GM12878 (cell line): ENCODE data around the gene TBRG4. TPM values are rescaled to one million over a fixed set of nuclear protein-coding genes. Genes with fewer than 3 reads are reported as not detected.

Experiments used
- ATAC-seq: fragments of 200-7000 bp; cut with Tn5 transposase; 3 replicates; pipeline ENCODE4 v1.9.1; 2020; ENCODE audit warnings: mild to moderate bottlenecking, moderate library complexity
- BruUV-seq: library from RNA; stranded (reverse); fragments of 400-500 nt; replicated peaks from 2 replicates; lab custom pipeline; 2021; lab: Mats Ljungman, UMichigan
- CTCF ChIA-PET: fragments of 300-600 bp; sonication (Branson Sonifier 250); formaldehyde crosslinking; extraction: SDS; loops from one replicate; lab custom pipeline; 2021; ENCODE audit warnings: inconsistent platforms; lab: Yijun Ruan, JAX
- POLR2A ChIA-PET: fragments of 350-600 bp; formaldehyde crosslinking; extraction: SDS; loops from one replicate; lab custom pipeline; 2021; ENCODE audit warnings: inconsistent platforms; lab: Charles Lee
- RAD21 ChIA-PET: fragments of 300-600 bp; sonication (Branson Sonifier 250); formaldehyde crosslinking; loops from one replicate; lab custom pipeline; 2023; ENCODE audit warnings: antibody characterized with exemption; ENCODE audit not compliant: unreplicated experiment; lab: Charles Lee
- SMC1A ChIA-PET: fragments of 300-600 bp; sonication (Branson Sonifier 250); formaldehyde crosslinking; loops from one replicate; lab custom pipeline; 2023; ENCODE audit not compliant: unreplicated experiment, uncharacterized antibody; lab: Charles Lee
- DNase-seq: peaks from one replicate; pipeline ENCODE4 v3.0.0-alpha.2; 2011; ENCODE audit warnings: low read depth, low spot score
- FAIRE-seq: peaks from 3 replicates; lab custom pipeline; 2011; peaks lifted over from hg19 to GRCh38; lab: Jason Lieb, UNC
- H2AFZ ChIP-seq: 2 replicates; pipeline ENCODE4 v1.6.0; 2011; ENCODE audit warnings: low read depth, low read length, control low read depth; ENCODE audit not compliant: control insufficient read depth
- H3K27ac ChIP-seq: 2 replicates; pipeline ENCODE4 v1.5.1; 2011; ENCODE audit warnings: control low read depth; ENCODE audit not compliant: control insufficient read depth, insufficient read depth
- H3K27me3 ChIP-seq, 2 experiments: replicated peaks in 1 of 2; 2 replicates each; pipeline versions ENCODE4 v1.6.0 to v1.6.1; 2011; ENCODE audit warnings: low read length in 1 of 2; ENCODE audit not compliant: control insufficient read depth in 2 of 2, insufficient read depth in 2 of 2
- H3K36me3 ChIP-seq, 2 experiments: 2 replicates each; pipeline ENCODE4 v1.5.1; 2011; ENCODE audit warnings: low read length in 1 of 2; ENCODE audit not compliant: control insufficient read depth in 2 of 2, insufficient read depth in 2 of 2
- H3K4me1 ChIP-seq: 2 replicates; pipeline ENCODE4 v1.6.1; 2011; ENCODE audit warnings: mild to moderate bottlenecking, low read length, moderate library complexity, mixed read lengths; ENCODE audit not compliant: control insufficient read depth, insufficient read depth
- H3K4me2 ChIP-seq: 2 replicates; pipeline ENCODE4 v1.6.0; 2011; ENCODE audit warnings: control low read depth; ENCODE audit not compliant: control insufficient read depth, insufficient read depth
- H3K4me3 ChIP-seq: fragments of 200-600 bp; sonication (generic); 2 replicates; pipeline ENCODE4 v1.5.1; 2016
- H3K79me2 ChIP-seq: 2 replicates; pipeline ENCODE4 v1.6.0; 2011; ENCODE audit warnings: low read length; ENCODE audit not compliant: control insufficient read depth, insufficient read depth
- H3K9ac ChIP-seq: 2 replicates; pipeline ENCODE4 v1.8.0; 2011; ENCODE audit warnings: low read length, control low read depth, mixed read lengths; ENCODE audit not compliant: control insufficient read depth, insufficient read depth
- H3K9me3 ChIP-seq: replicated peaks from 3 replicates; pipeline ENCODE4 v1.5.1; 2011; ENCODE audit warnings: mild to moderate bottlenecking, low read length; ENCODE audit not compliant: control insufficient read depth, insufficient read depth
- H4K20me1 ChIP-seq: 2 replicates; pipeline ENCODE4 v1.6.0; 2011; ENCODE audit not compliant: control insufficient read depth, insufficient read depth
- CBX3 ChIP-seq: fragments of 200-600 bp; sonication (generic); IDR thresholded peaks from 2 replicates; pipeline ENCODE4 v1.6.1; 2016; ENCODE audit warnings: low read depth, borderline replicate concordance
- CHD2 ChIP-seq: IDR thresholded peaks from 2 replicates; pipeline ENCODE4 v1.6.1; 2011; ENCODE audit warnings: low read depth, low read length, improper control_type of control experiment, borderline replicate concordance
- CHD4 ChIP-seq: fragments of 200-600 bp; sonication (generic); IDR thresholded peaks from 2 replicates; pipeline ENCODE4 v1.6.1; 2016; ENCODE audit warnings: mild to moderate bottlenecking
- PML ChIP-seq: IDR thresholded peaks from 2 replicates; pipeline ENCODE4 v1.6.1; 2012; ENCODE audit warnings: low read length, inconsistent platforms
- POLR2A ChIP-seq: IDR thresholded peaks from 2 replicates; pipeline ENCODE4 v1.6.1; 2011; ENCODE audit warnings: low read depth, mild to moderate bottlenecking, low read length
- SMARCA5 ChIP-seq: fragments of 450-650 bp; IDR thresholded peaks from 2 replicates; pipeline ENCODE4 v1.6.1; 2017; ENCODE audit warnings: mild to moderate bottlenecking
- YBX1 ChIP-seq: fragments of 450-650 bp; IDR thresholded peaks from 2 replicates; pipeline ENCODE4 v1.6.1; 2016; ENCODE audit warnings: antibody characterized with exemption
- WGBS: methylation state at CpG from one replicate; pipeline ENCODE4 v1.1.6; 2016; ENCODE audit warnings: low lambda C conversion rate; ENCODE audit not compliant: insufficient replicate concordance, insufficient coverage; ENCODE audit errors: missing lambda C conversion rate; 5-methylcytosine and 5-hydroxymethylcytosine counted together
- in situ Hi-C: fragments of 300-500 bp; cut with MboI; formaldehyde crosslinking; loops from 9 replicates; pipeline ENCODE4 v1.14.3; 2018; ENCODE audit warnings: mixed read lengths
- intact Hi-C: fragments of 100-400 bp; cut with micrococcal nuclease; formaldehyde crosslinking; loops from one replicate; pipeline ENCODE4 v1.14.2; 2022; ENCODE audit not compliant: unreplicated experiment
- polyA plus RNA-seq, 11 experiments: library from polyadenylated mRNA; depleted of rRNA in 4 of 11; unstranded in 6 of 11; stranded (reverse) in 5 of 11; fragments of >200 nt; fragmentation: Nextera tagmentation in 4 of 11; fragmentation: Illumina TruSeq in 1 of 11; extraction: Ambion mirVana in 4 of 11; extraction: Trizol in 1 of 11; gene quantifications; 1 replicate in 1 of 11; 2 replicates in 10 of 11; pipeline versions ENCODE4 v1.2.1 to v1.2.3, GENCODE V29; 2011 to 2016; ENCODE audit warnings: inconsistent platforms in 2 of 11, missing spikeins in 2 of 11, low read depth in 1 of 11
- total RNA-seq, 4 experiments: library from RNA; depleted of rRNA in 3 of 4; stranded (reverse); fragments of >200 nt in 3 of 4; fragmentation: Illumina TruSeq in 1 of 4; extraction: Trizol in 1 of 4; gene quantifications; 2 replicates each; pipeline versions ENCODE4 v1.2.1 to v1.2.3, GENCODE V29; 2013 to 2021
- TF ChIP-seq, protein P1 (sequence below): IDR thresholded peaks from 2 replicates; pipeline ENCODE4 v1.6.1; 2012; ENCODE audit warnings: improper control_type of control experiment, low read depth, low read length; ENCODE audit not compliant: insufficient replicate concordance
- TF ChIP-seq, protein P2 (sequence below): fragments of 450-650 bp; IDR thresholded peaks from 2 replicates; pipeline ENCODE4 v1.6.1; 2016; ENCODE audit warnings: mild to moderate bottlenecking
- TF ChIP-seq, protein P3 (sequence below): fragments of 450-650 bp; IDR thresholded peaks from 2 replicates; pipeline ENCODE4 v1.6.1; 2018; ENCODE audit warnings: mild to moderate bottlenecking, low read depth, moderate library complexity; ENCODE audit not compliant: partially characterized antibody

Gene TBRG4
- total and polyA plus RNA-seq, 10 of the 15 experiments (the other 5 are each of a cell fraction or from before 2014, with no cell fraction given), result 8.4 to 130 (median 118) TPM

- TF ChIP-seq, protein P1, sequence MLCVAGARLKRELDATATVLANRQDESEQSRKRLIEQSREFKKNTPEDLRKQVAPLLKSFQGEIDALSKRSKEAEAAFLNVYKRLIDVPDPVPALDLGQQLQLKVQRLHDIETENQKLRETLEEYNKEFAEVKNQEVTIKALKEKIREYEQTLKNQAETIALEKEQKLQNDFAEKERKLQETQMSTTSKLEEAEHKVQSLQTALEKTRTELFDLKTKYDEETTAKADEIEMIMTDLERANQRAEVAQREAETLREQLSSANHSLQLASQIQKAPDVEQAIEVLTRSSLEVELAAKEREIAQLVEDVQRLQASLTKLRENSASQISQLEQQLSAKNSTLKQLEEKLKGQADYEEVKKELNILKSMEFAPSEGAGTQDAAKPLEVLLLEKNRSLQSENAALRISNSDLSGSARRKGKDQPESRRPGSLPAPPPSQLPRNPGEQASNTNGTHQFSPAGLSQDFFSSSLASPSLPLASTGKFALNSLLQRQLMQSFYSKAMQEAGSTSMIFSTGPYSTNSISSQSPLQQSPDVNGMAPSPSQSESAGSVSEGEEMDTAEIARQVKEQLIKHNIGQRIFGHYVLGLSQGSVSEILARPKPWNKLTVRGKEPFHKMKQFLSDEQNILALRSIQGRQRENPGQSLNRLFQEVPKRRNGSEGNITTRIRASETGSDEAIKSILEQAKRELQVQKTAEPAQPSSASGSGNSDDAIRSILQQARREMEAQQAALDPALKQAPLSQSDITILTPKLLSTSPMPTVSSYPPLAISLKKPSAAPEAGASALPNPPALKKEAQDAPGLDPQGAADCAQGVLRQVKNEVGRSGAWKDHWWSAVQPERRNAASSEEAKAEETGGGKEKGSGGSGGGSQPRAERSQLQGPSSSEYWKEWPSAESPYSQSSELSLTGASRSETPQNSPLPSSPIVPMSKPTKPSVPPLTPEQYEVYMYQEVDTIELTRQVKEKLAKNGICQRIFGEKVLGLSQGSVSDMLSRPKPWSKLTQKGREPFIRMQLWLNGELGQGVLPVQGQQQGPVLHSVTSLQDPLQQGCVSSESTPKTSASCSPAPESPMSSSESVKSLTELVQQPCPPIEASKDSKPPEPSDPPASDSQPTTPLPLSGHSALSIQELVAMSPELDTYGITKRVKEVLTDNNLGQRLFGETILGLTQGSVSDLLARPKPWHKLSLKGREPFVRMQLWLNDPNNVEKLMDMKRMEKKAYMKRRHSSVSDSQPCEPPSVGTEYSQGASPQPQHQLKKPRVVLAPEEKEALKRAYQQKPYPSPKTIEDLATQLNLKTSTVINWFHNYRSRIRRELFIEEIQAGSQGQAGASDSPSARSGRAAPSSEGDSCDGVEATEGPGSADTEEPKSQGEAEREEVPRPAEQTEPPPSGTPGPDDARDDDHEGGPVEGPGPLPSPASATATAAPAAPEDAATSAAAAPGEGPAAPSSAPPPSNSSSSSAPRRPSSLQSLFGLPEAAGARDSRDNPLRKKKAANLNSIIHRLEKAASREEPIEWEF, result no peak
Observed at GRCh38 chr7:45065031-45065995, 46.2 kb downstream of the TBRG4 start (continued).

- in situ Hi-C loops (no loop called here), intact Hi-C loops (no loop called here)
- 94% methylated on average over 16 of the region's 16 CpGs for WGBS
- Histone ChIP-seq H3K4me3 (no peak overlapping the region), H3K27me3 (no peaks in the 10 kb centered on the region), H3K9me3 (no peaks in the 10 kb centered on the region), H3K4me2 (no peak overlapping the region), H3K9ac (no peak overlapping the region), H3K27ac (no peak overlapping the region), H3K36me3 (peaks cover 28 to 40% of the 10 kb centered on the region in 2 experiments), H4K20me1 (peaks cover 10% of the 10 kb centered on the region), H3K79me2 (peaks cover 16% of the 10 kb centered on the region), H3K4me1 (0 out of 2 replicates have a peak, but pooled peaks cover 8% of the 10 kb centered on the region), H2AFZ (no peak overlapping the region)
- SMC1A ChIA-PET, result no interaction called here
- DNase-seq (no peak), FAIRE-seq (no peak), ATAC-seq (no peak)
- no TSS peak for BruUV-seq
- RAD21 ChIA-PET, result no interaction called here
- CTCF ChIA-PET, result interaction anchor here (0.7 to 4.0 kb wide), 2 partner anchors 17 to 90 kb away, joined by 3 to 14 read pairs; no protein-coding TSS in a partner anchor
- POLR2A ChIA-PET, result no interaction called here
- TF ChIP-seq SMARCA5, result no peak
- no peak for TF ChIP-seq CBX3
- TF ChIP-seq POLR2A, result no peak
- no peak for TF ChIP-seq PML
- no peak for TF ChIP-seq CHD2
- no peak for TF ChIP-seq CHD4
- TF ChIP-seq, protein P2, sequence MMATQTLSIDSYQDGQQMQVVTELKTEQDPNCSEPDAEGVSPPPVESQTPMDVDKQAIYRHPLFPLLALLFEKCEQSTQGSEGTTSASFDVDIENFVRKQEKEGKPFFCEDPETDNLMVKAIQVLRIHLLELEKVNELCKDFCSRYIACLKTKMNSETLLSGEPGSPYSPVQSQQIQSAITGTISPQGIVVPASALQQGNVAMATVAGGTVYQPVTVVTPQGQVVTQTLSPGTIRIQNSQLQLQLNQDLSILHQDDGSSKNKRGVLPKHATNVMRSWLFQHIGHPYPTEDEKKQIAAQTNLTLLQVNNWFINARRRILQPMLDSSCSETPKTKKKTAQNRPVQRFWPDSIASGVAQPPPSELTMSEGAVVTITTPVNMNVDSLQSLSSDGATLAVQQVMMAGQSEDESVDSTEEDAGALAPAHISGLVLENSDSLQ, result no peak
- TF ChIP-seq YBX1, result no peak
- TF ChIP-seq, protein P3, sequence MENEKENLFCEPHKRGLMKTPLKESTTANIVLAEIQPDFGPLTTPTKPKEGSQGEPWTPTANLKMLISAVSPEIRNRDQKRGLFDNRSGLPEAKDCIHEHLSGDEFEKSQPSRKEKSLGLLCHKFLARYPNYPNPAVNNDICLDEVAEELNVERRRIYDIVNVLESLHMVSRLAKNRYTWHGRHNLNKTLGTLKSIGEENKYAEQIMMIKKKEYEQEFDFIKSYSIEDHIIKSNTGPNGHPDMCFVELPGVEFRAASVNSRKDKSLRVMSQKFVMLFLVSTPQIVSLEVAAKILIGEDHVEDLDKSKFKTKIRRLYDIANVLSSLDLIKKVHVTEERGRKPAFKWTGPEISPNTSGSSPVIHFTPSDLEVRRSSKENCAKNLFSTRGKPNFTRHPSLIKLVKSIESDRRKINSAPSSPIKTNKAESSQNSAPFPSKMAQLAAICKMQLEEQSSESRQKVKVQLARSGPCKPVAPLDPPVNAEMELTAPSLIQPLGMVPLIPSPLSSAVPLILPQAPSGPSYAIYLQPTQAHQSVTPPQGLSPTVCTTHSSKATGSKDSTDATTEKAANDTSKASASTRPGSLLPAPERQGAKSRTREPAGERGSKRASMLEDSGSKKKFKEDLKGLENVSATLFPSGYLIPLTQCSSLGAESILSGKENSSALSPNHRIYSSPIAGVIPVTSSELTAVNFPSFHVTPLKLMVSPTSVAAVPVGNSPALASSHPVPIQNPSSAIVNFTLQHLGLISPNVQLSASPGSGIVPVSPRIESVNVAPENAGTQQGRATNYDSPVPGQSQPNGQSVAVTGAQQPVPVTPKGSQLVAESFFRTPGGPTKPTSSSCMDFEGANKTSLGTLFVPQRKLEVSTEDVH, result no peak
Observed at GRCh38 chr7:45064047-45064725, 47.3 kb downstream of the TBRG4 start.
